Lower leg skin (tissue), 3 donors: ENCODE data around the gene TAF6L.

Source experiments
- CTCF ChIP-seq, 3 donors: fragments of 450-650 bp; IDR thresholded peaks; one replicate each; pipeline ENCODE4 v1.5.1; 2016; ENCODE audit warnings: antibody characterized with exemption in 3 of 3, mild to moderate bottlenecking in 3 of 3, moderate library complexity in 2 of 3
- POLR2A ChIP-seq, 2 donors: fragments of 450-650 bp; IDR thresholded peaks; one replicate each; pipeline ENCODE4 v1.6.1; 2016 to 2017; ENCODE audit warnings: antibody characterized with exemption in 2 of 2, mild to moderate bottlenecking in 1 of 2, moderate library complexity in 1 of 2

DNA sequence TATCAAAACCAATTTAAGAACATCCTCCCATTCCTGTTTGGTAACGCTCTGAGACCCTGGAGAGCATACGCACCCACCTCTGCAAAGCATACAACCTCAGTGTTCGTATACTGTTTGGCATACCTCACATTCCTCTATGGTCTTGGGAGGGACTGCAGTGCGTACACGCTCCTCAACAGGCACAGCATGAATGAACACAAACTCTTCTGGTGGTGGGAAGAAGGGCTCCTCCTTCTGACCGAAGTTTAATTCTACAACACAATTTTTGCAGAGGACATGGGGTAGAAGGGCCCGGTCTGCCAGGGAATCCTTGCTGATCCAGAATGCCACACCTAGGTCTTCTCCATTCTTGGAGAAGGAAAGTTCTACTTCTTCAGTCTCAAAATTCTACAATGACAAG, 49.2 kb upstream of the TAF6L start:
- TF ChIP-seq CTCF (IDR thresholded peaks at IDR 0.05) = no peak
- TF ChIP-seq POLR2A (IDR thresholded peaks at IDR 0.05) = no peak
